Liver (tissue), 3 donors: ENCODE measurements around the gene STAMBPL1.

Experiments used
- CTCF ChIP-seq: fragments of 150-350 bp; IDR thresholded peaks from 2 replicates; pipeline ENCODE4 v1.5.1; 2017; ENCODE audit warnings: improper control_type of control experiment, low read depth, low read length; ENCODE audit not compliant: missing input control
- RXRA ChIP-seq, 2 donors: IDR thresholded peaks; 2 replicates each; pipeline ENCODE4 v1.6.1; 2017 to 2018; ENCODE audit warnings: antibody characterized with exemption in 2 of 2, mild to moderate bottlenecking in 1 of 2
- donor health status: healthy.
- donor health status: healthy.

GRCh38 chr10:88915781-88916180, 35.7 kb downstream of the STAMBPL1 start:
- TF ChIP-seq CTCF (no peak), RXRA (IDR thresholded peaks at IDR 0.05) (no peak)
